HG03060 (cell line): ENCODE measurements around the gene PISD.
"Not testable (repeated sequence)": the region's sequence is repeated elsewhere in the genome, so short reads cannot be mapped to it uniquely, and the experiment has no call there.

Experiments used
- ATAC-seq: cut with Tn5 transposase; IDR thresholded peaks from one replicate; pipeline ENCODE4 v1.9.1; 2021; ENCODE audit warnings: low read depth, moderate number of reproducible peaks; ENCODE audit not compliant: unreplicated experiment

The PISD gene

GRCh38 chr22:31661851-31662667, at the start of gene PISD:
Gene PISD, minus strand, starts transcription at chr22:31662215. Its CDS starts 7 bp downstream, at chr22:31662208.
- ATAC-seq: peak; percentile 80

DNA sequence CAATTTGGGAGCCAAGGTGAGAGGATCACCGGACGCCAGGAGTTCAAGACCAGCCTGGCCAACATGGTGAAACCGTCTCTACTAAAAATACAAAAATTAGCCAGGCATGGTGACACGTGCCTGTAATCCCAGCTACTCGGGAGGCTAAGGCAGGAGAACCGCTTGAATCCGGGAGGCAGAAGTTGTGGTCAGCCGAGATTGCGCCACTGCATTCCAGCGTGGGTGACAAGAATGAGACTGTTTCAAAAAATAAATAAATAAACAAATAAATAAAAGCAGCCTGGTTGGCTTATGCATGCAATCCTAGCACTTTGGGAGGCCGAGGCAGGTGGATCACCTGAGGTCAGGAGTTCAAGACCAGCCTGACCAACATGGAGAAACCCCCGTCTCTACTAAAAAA, 49.2 kb upstream of the PISD start:
- ATAC-seq: not testable (repeated sequence)

GRCh38 chr22:31707519-31707918, 45.5 kb upstream of the PISD start:
- ATAC-seq: no peak

- ATAC-seq: no peak
These were observed 33.4 kb upstream of the PISD start for GRCh38 chr22:31695423-31695822.

GRCh38 chr22:31694046-31694445, 32.0 kb upstream of the PISD start:
- ATAC-seq: not testable (repeated sequence)

GRCh38 chr22:31692186-31692886, 30.3 kb upstream of the PISD start:
- no peak for ATAC-seq

- no peak for ATAC-seq
These were observed 29.4 kb upstream of the PISD start for GRCh38 chr22:31691408-31691807.

DNA sequence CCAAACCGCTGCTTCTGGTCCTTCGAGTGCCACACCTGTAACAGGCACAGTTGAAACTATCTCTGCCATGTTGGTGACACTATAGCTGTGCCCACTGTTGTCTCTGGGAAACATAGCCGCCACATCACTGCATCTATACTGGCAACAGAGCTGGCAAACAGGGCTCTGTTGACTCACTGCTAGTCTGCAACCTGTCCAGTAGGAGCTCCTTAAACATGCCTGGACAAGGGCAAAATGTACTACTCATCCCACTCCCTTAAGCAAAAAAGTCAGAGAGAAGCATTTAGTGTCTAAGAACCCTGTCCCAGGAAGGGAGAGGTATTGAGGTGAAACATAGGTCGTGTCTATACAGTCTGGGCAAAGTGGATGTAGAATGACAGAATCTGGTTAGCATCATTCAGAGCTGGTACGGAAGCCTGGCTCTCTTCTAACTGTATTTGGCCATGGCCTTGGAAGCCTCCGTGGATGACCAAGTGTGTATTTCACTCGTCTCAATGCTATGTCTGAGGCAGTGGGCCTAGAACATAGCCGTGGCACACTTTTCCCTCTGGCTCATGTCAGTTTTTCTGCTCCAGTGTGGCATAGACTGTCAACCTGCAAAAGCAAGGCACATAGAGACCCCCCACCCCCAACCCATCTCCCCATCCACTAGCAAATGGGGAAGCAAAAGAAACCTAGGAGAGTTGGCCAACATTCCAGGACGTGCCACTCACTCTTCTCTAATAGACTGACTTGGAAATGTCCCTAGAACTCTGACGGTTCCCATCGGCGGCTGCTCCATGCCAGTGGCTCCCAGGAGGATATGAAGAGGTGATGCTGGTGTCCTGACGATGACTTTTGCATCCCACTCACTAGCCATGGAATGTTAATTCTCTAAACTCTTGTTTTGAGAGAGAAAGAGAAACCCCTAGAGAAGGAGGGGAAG, 21.4 kb upstream of the PISD start:
- no peak for ATAC-seq

- no peak for ATAC-seq
These were observed 20.7 kb upstream of the PISD start for GRCh38 chr22:31682751-31683150.

GRCh38 chr22:31681349-31682345, 19.6 kb upstream of the PISD start:
- ATAC-seq: no peak

DNA sequence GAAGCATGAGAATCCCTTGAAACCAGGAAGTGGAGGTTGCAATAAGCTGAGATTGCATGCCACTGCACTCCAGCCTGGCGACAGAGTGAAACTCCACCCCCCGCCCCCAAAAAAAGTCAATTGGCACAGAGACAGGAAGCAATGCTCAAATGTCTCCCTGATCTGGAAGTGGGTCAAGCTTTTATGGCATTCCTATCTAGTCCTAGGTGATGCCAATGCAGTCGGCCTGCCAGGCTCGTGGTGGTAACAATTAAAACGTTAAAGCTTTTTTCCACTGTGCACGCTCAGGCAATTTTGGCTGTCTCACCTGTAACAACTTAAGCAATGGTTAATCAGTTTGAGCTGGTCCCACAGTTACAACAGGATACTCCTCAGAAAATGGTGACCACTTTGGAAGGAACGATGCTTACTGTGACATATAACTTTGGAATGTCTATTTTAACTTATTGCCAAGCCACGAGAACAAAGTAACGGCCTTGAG, 18.9 kb upstream of the PISD start:
- ATAC-seq: no peak

GRCh38 chr22:31678748-31679147, 16.7 kb upstream of the PISD start:
- no peak for ATAC-seq

GRCh38 chr22:31676700-31677099, 14.7 kb upstream of the PISD start:
- ATAC-seq: no peak

GRCh38 chr22:31674219-31674618, 12.2 kb upstream of the PISD start:
- ATAC-seq: not testable (repeated sequence)

DNA sequence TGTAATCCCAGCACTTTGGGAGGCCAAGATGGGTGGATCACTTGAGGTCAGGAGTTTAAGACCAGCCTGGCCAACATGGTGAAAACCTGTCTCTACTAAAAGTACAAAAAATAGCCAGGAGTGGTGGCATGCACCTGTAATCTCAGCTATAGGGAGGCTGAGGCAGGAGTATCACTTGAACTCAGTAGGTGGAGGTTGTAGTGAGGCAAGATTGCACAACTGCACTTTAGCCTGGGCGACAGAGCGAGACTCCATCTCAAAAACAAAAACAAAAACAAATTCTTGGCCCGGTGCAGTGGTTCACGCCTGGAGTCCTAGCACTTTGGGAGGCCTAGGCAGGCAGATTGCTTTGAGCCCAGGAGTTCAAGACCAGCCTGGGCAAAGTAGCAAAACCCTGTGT, 6.8 kb upstream of the PISD start:
- not testable (repeated sequence) for ATAC-seq

DNA sequence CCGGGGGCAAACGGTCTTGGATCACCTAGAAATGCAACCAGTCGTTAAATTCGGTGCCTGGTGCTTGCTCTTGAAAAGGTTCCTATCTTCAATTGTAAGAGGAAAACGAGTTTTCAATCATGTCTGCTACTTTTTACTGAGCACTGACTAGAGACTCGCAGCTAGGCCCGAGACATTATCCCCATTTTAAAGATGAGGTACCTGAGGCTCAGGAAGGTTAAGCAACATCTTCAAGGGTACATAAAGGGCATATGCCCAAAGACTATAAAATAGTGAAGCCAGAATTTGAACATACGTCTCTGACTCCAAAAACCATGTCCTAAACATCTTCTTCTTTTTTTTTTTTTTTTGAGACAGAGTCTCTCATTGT, 638 bp upstream of the PISD start:
- no peak for ATAC-seq

DNA sequence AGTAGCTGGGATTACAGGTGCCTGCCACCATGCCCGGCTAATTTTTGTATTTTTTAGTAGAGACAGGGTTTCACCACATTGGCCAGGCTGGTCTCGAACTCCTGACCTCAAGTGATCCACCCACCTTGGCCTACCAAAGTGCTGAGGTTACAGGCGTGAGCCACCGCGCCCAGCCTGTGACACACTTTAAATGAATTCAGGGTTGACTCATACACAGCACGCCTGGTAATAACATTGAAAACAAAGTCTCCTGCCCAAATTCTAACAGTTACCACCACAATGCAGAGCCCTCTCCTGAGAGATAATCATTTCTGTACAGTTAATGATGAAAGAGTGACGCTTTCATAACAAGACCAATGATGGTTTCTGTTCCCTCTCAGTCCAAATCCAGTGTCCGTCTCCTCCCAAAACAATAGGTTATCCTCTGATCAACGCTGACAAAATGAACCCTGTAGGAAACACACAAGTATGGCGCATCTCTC, 1.1 kb downstream of the PISD start:
- not testable (repeated sequence) for ATAC-seq

DNA sequence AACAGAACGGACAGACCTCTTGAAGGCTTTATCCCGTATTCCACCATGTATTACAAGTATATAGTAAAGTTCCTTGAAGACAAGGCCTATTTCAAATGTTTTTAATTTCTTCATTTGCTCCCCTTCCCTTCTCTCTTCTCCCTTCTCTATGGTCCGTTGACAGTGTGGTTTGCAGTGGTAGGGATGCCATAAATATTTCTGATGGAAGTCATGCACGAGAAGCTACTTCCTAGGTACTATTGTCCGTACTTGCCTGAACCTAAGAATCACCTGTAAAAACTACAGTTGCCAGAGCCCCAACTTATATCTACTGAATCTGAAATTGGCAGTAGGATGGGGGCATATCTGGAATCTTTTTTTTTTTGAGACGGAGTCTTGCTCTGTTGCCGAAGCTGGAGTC, 2.8 kb downstream of the PISD start:
- no peak for ATAC-seq

DNA sequence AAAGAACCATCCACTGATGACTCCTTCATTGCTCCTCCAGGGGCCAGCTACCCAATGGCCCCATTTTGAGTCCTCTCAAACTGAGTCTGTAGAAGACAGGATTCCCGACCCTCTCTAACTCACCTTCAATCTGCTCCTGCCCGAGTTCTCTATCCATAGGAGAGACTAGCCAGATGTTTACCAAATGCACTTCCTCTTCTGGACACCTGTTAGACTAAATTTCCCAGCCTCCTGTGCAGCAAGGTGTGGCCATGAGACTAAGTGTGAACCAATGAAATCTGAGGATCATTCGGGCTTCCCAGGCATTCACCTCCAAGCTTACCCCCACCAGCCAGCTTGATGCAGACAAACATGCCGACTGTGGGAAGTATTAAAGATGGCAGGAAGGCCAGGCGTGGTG, 7.6 kb downstream of the PISD start:
- ATAC-seq: no peak
